ENCODE results near the gene ERCC6L.

DNA sequence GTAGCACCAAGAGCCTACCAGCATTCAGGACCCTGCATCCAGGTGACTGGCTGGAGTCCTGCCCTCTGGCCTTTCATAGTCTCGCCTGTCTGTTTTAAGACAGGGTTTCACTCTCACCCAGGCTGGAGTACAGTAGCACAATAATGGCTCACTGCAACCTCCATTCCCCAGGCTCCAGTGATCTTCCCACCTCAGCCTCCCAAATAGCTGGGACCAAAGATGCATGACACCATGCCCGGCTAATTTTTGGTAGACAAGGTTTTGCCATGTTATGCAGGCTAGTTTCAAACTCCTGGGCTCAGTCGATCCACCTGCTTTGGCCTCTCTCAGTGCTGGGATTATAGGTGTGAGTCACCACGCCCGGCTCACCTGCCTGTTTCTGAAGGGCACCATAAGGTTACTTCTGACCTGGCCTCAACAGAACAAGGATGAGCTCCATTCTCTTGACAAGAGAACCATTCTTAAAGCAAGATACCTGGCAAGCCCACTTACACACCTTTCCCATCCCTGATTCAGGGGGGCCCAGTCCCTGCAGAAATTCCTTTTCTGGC, 31.6 kb upstream of the ERCC6L start:
- no peak for TF ChIP-seq CTCF (IDR thresholded peaks at IDR 0.05)
- no peak for TF ChIP-seq POLR2AphosphoS5 (IDR thresholded peaks at IDR 0.05)
